Measurements from ENCODE around the gene PAIP1.
"Not testable (repeated sequence)": the region's sequence is repeated elsewhere in the genome, so short reads cannot be mapped to it uniquely, and the experiment has no call there.

The PAIP1 gene

DNA sequence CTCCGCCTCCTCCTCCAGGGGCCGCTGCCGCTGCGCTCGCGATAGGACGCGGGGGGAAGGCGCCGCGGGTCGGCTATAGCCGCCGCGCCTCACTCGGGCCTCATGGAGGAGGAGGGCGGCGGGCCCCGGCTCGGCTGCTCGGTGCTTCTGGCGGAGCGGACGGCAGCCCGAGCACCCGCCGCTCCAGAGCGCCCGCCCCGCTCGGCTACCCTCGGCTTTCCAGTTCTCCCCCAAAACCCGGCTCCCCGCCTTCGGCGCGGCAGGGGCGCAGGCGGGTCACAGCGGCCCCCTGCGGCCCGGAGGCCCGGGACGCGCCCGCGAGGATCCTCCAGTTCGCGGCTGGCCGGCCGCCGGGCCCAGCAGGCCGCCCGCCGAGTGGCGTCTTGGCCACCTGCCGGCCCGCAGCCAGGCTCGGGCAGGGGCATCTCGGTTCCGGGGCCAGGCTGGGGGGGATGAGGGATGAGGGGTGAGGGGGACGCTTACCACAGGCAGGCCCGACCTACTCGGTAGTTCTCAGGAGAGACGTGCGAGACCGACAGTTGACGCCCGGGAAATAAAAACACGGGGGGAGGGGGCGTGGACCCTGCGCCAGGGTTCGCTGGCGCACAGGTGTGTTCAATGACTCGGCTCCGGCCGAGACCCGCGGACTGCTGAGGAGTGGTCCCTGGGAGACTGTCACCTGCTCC, at the start of gene PAIP1:
PAIP1 (minus strand) TSS at position 221 of the 686 bp plus-strand sequence. CDS start 231 bp downstream, outside the sequence.
- DNase-seq (ENCODE audit: extremely low read depth in 1 of 2, low read depth in 1 of 2), result peak; percentile 4 to 67

DNA sequence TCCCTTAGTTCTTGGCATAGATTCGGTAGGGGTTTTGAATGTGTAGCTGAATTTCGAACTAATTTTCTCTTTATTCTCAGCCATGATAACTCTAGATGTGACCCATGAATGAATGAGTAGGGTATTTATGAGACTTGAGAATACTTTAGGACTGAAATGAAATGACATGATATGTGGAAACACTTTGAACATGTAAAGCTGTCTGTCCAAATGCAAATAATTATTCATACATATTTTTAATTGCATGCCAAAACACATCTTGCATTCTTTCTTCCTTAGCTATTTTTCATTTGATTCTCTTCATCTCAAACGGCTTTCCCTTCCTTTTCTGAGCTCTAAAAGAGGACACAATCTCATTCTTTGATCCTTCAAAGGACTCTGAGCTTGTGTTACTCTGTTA, 49.5 kb upstream of the PAIP1 start:
- no peak for DNase-seq (ENCODE audit: extremely low read depth in 1 of 2, low read depth in 1 of 2)

DNA sequence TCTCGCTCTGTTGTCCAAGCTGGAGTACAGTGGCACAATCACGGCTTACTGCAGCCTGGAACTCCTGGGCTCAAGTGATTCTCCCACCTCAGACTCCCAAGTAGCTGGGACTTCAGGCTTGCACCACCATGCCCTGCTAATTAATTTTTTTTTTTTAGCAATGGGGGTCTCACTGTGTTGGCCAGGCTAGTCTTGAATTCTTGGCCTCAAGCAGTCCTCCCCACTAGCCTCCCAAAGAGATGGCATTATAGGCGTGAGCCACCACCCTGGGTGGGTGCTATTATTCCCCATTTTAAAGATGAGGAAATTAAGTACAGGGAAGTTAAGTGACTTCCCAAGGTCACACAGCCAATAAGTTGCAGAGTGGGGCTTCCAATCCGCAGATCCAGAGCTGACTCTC, 47.8 kb upstream of the PAIP1 start:
- DNase-seq (ENCODE audit: extremely low read depth in 1 of 2, low read depth in 1 of 2), result no peak

GRCh38 chr5:43603344-43604217, 46.7 kb upstream of the PAIP1 start:
- peak; percentile 39 to 56 for DNase-seq (ENCODE audit: extremely low read depth in 1 of 2, low read depth in 1 of 2)

DNA sequence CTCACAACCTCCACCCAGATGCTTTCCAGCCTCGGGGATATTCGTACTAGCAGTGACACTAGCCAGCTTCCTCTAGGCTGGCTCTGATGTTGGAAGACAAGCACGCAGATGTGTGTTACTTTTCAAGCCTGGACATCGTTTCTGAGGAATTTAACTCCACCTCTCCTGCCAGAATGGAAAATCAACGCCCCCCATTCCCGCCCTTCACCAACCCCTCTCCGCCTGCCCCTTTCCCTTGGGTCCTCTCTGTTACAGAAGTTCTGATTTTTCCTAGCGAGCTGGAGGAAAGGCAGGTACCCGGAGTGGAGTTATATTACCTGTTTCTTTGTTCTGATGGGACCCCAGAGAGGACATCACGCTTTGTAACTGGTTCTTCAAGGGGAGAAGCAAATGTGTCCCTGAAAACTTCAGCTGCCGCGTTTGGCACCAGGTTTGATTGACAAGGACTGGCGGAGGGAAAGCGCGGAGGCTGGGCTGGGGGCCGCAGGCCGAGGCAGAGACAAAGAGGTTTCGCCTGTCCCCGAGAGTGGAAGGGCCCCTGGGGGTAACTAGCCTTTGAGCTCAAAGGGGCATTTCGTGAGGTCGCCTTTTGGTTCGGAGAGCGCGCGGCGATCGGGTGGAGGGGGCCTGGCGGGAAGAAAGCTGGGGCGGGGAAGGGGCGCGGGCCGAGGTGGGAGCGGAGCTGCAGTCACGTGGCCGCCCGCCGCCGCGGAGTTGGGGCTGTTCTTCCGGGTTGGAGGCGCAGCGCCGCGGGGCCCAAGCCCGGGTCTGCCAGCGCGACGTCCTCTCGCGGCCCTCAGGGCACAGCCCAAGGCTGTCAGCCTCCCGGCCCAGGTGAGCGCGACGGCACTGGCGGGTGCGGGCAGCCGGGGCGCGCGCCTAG, 45.8 kb upstream of the PAIP1 start, which contains the start of gene NNT:
NNT (plus strand) TSS at position 720 of the 883 bp plus-strand sequence. CDS start 6,016 bp downstream, outside the sequence.
- peak; percentile 57 to 67 for DNase-seq (ENCODE audit: extremely low read depth in 1 of 2, low read depth in 1 of 2)

- DNase-seq (ENCODE audit: extremely low read depth in 1 of 2, low read depth in 1 of 2), result no peak
Observed at GRCh38 chr5:43601454-43602260, 44.8 kb upstream of the PAIP1 start.

DNA sequence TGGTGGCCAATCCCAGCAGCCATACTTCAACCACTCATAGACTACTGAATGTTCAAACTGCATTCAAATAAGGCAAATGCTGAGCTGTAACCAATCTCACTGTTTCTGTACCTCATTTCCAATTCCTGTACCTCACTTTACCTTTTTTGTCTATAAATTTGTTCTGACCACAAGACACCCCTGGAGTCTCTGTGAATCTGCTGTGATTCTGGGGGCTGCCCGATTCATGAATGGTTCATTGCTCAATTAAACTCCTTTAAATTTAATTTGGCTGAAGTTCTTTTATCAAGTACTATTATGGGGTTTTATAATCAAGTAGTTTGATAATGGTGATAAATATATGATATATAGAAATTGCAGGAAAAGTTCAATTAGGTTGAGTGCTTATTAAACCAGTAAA, 42.0 kb upstream of the PAIP1 start:
- not testable (repeated sequence) for DNase-seq (ENCODE audit: extremely low read depth in 1 of 2, low read depth in 1 of 2)

DNA sequence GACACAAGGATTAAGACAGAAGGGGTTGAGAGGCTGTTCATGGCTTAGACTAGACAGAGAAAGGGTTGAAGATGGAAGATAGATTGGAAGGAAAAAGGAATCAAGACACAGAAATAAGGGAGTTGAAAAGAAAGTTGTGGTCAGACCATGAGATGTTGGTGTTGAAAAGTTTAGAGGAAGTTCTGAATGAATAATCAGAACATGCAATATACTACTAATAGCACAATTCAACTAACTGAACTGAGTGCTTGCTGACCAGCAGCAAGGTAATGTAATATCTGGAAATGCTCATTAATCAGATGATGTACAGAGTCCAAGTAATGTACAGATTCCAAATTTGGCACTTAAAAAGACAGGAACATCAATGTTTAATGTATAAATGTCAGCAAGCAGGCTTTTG, 35.5 kb upstream of the PAIP1 start:
- no peak for DNase-seq (ENCODE audit: extremely low read depth in 1 of 2, low read depth in 1 of 2)

GRCh38 chr5:43590700-43591099, 33.8 kb upstream of the PAIP1 start:
- no peak for DNase-seq (ENCODE audit: extremely low read depth in 1 of 2, low read depth in 1 of 2)

GRCh38 chr5:43589310-43589709, 32.4 kb upstream of the PAIP1 start:
- no peak for DNase-seq (ENCODE audit: extremely low read depth in 1 of 2, low read depth in 1 of 2)

- DNase-seq (ENCODE audit: extremely low read depth in 1 of 2, low read depth in 1 of 2), result no peak
Observed at GRCh38 chr5:43588842-43589241, 32.0 kb upstream of the PAIP1 start.

DNA sequence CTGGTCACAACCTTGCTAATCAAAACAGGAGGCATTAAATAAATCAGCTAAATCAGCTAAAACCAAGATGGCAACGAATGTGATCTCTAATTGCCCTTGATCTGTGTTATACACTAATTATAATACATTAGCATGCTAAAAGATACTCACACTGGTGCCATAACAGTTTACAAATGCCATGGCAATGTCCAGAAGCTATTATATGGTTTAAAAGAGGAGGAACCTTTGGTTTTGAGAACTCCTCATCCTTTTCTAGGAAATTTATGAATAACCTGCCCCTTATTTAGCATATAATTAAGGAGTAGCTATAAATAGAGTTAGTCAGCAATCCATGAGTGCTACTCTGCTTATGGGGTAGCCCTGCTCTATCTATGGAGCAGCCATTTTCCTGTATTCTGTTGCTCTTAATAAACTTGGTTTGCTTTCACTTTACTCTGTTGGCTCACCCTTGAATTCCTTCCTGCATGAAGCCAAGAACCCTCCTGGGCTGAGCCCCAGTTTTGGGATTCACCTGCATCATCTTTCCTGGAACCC, 27.4 kb upstream of the PAIP1 start:
- DNase-seq (ENCODE audit: extremely low read depth in 1 of 2, low read depth in 1 of 2), result no peak

GRCh38 chr5:43583724-43584123, 26.8 kb upstream of the PAIP1 start:
- DNase-seq (ENCODE audit: extremely low read depth in 1 of 2, low read depth in 1 of 2), result no peak

GRCh38 chr5:43582082-43583005, 25.5 kb upstream of the PAIP1 start:
- no peak for DNase-seq (ENCODE audit: extremely low read depth in 1 of 2, low read depth in 1 of 2)

DNA sequence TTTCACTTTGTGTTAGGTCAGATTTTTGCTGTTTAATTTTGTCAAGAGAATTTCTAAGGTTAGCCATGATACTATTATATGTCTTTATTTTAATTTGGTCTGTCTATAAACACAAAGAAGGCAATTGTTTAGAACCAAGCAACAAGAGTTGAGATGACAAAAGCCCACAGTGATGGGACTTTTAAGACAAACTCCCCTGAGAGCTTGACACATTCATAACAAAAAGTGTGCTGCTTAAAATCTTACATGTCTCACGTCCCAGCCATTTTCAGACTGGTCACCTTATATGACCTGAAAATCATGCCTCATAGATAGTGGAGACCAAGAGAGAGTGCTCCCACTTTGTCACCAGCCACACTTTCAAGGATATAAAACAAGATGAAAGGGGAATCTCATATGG, 24.5 kb upstream of the PAIP1 start:
- no peak for DNase-seq (ENCODE audit: extremely low read depth in 1 of 2, low read depth in 1 of 2)

- not testable (repeated sequence) for DNase-seq (ENCODE audit: extremely low read depth in 1 of 2, low read depth in 1 of 2)
Observed at GRCh38 chr5:43580402-43581210, 23.7 kb upstream of the PAIP1 start.

DNA sequence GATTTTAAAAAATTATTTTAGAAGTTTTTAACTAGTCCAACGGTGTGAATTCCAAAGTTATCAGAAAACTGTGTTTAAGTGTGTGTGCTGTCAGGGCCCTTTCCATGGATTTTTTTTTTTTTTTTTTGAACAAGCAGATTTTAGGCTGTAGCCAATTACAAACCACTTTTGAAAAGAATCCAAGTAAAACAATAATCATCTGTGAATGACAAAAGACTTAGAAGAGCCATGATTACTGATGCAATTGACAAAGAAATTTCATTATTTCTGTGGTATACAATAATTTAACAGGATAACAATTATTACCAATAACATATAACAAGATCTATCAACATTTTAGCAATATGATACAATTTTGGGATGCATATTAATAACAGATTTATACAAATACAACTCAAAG, 16.2 kb upstream of the PAIP1 start:
- DNase-seq (ENCODE audit: extremely low read depth in 1 of 2, low read depth in 1 of 2), result no peak

- DNase-seq (ENCODE audit: extremely low read depth in 1 of 2, low read depth in 1 of 2), result no peak
Observed at GRCh38 chr5:43572357-43572756, 15.5 kb upstream of the PAIP1 start.
